OCI-LY1 (cell line): ENCODE results near the gene HLF.

ENCODE experiments used
- EZH2 ChIP-seq: fragments of 200-600 bp; sonication (generic), shearing (Covaris generic); IDR thresholded peaks from 2 replicates; pipeline ENCODE4 v1.8.0; 2017; ENCODE audit warnings: borderline replicate concordance, mixed run types, mild to moderate bottlenecking, antibody characterized with exemption, low read length, moderate library complexity, mixed read lengths
- TF ChIP-seq, protein P1 (sequence below): fragments of 200-600 bp; sonication (generic), shearing (Covaris generic); IDR thresholded peaks from 2 replicates; pipeline ENCODE4 v1.5.1; 2017; ENCODE audit warnings: mild to moderate bottlenecking, antibody characterized with exemption, low read length, moderate library complexity, mixed read lengths

DNA sequence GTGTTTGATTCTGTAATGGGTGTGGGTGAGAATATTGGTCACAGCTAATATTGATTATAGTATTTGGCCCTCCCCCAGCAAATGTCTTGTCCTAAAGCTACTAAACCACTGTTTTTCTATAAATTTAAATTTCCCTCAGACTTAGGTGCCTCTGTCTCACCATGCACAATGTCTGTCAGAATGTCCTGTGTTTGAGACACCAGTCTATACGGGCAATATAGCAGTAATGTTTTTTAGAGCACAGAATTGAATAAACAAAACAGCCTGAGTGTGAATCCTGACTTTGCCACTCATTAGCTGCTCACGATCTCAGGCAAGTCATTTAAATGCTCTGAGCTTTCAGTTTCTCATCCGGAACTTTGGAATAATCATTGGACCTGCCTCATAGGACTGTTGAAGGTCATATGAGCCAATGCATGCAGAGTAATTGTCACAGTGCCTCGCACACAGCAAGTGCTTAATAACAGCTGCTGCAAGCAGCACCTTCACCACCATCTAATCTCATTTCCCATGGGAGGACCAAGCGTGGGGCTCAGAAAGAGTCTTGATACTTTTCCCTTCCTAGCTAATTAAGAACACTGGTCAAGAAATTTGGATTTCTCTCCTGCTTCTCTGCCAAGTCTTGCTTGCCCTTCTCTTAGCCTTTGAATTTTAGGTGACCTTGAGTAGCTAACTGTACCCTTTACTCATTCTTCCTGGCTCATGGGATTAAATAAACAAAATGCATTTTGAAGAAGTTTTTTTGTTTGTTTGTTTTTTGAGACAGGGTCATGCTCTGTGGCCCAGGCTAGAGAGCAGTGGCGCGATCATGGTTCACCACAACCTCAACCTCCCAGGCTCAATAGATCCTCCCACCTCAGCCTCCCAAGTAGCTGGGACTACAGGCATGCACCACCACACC, 9.8 kb downstream of the HLF start:
- TF ChIP-seq, protein P1, sequence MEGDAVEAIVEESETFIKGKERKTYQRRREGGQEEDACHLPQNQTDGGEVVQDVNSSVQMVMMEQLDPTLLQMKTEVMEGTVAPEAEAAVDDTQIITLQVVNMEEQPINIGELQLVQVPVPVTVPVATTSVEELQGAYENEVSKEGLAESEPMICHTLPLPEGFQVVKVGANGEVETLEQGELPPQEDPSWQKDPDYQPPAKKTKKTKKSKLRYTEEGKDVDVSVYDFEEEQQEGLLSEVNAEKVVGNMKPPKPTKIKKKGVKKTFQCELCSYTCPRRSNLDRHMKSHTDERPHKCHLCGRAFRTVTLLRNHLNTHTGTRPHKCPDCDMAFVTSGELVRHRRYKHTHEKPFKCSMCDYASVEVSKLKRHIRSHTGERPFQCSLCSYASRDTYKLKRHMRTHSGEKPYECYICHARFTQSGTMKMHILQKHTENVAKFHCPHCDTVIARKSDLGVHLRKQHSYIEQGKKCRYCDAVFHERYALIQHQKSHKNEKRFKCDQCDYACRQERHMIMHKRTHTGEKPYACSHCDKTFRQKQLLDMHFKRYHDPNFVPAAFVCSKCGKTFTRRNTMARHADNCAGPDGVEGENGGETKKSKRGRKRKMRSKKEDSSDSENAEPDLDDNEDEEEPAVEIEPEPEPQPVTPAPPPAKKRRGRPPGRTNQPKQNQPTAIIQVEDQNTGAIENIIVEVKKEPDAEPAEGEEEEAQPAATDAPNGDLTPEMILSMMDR: no peak
- no peak for TF ChIP-seq EZH2
